T-helper 17 cell (primary cell): ENCODE data around the gene CDC42BPB. TPM values are rescaled to one million over a fixed set of nuclear protein-coding genes. Genes with fewer than 3 reads are reported as not detected.

Source experiments
- ATAC-seq: fragments of 150-1000 bp; cut with Tn5 transposase; 2 replicates; pipeline ENCODE4 v1.10.0; 2021; ENCODE audit warnings: mild to moderate bottlenecking, moderate library complexity
- DNase-seq, 3 donors: peaks; one replicate each; pipeline versions ENCODE4 v3.0.0 to v3.0.0-alpha.2; 2020 to 2021
- H3K9me3 ChIP-seq: one replicate; pipeline ENCODE4 v1.7.0; 2013; ENCODE audit warnings: low read length, mild to moderate bottlenecking; ENCODE audit not compliant: control insufficient read depth, poor library complexity, severe bottlenecking
- H3K27ac Mint-ChIP-seq: one replicate; pipeline ENCODE4 v1.8.0; 2022; ENCODE audit warnings: mild to moderate bottlenecking, moderate library complexity, mixed read lengths
- H3K27me3 Mint-ChIP-seq: one replicate; pipeline ENCODE4 v1.8.0; 2022; ENCODE audit warnings: mixed read lengths
- H3K36me3 Mint-ChIP-seq: one replicate; pipeline ENCODE4 v1.8.0; 2022; ENCODE audit warnings: low read depth, mixed read lengths
- H3K4me1 Mint-ChIP-seq: one replicate; pipeline ENCODE4 v1.8.0; 2022; ENCODE audit warnings: mild to moderate bottlenecking, mixed read lengths
- H3K4me3 Mint-ChIP-seq: one replicate; pipeline ENCODE4 v1.8.0; 2022; ENCODE audit warnings: mild to moderate bottlenecking, moderate library complexity, mixed read lengths
- total RNA-seq, 4 donors: library from RNA in 2 of 4; stranded (reverse) in 2 of 4; gene quantifications; one replicate each; pipeline ENCODE4 v1.2.3 and lab custom pipeline; 2022 to 2026

Gene CDC42BPB
- total RNA-seq, result 10 to 100 TPM; 11.6 to 16.3 TPM
- 47.4 to 50.5 reads per million in 2 donors for total RNA-seq (lab: John Stamatoyannopoulos, UW)

GRCh38 chr14:103057372-103058163 is at the start of gene CDC42BPB:
Gene CDC42BPB (minus strand): TSS chr14:103057549. CDS start chr14:103057173, 376 bp downstream.
- Mint-ChIP-seq H3K4me1 (peaks cover 17% of the 10 kb centered on the region), H3K4me3 (peak within 1 kb of the TSS; percentile 87), H3K27ac (peak within 1 kb of the TSS; percentile 49), H3K27me3 (no peaks in the 10 kb centered on the region), H3K36me3 (no peaks in the 10 kb centered on the region)
- DNase-seq (peak; percentile 57 to 77 (median 73)), ATAC-seq (peak; percentile 92)
- no peaks in the 10 kb centered on the region for H3K9me3 ChIP-seq

GRCh38 chr14:103105580-103106150 is 48.3 kb upstream of the CDC42BPB start:
- Mint-ChIP-seq H3K4me1 (peaks cover 9% of the 10 kb centered on the region), H3K27me3 (peaks cover 40% of the 10 kb centered on the region), H3K27ac (no peak overlapping the region), H3K4me3 (peak overlapping the region; percentile 45), H3K36me3 (peaks cover 8% of the 10 kb centered on the region)
- ATAC-seq (no peak), DNase-seq (no peak)
- H3K9me3 ChIP-seq, result no peaks in the 10 kb centered on the region

GRCh38 chr14:103104654-103105452 is 47.5 kb upstream of the CDC42BPB start:
- H3K9me3 ChIP-seq, result no peaks in the 10 kb centered on the region
- Mint-ChIP-seq H3K27me3 (peaks cover 41% of the 10 kb centered on the region), H3K27ac (no peak overlapping the region), H3K36me3 (peaks cover 8% of the 10 kb centered on the region), H3K4me1 (peaks cover 9% of the 10 kb centered on the region), H3K4me3 (peak overlapping the region; percentile 45)
- ATAC-seq (peak; percentile 93), DNase-seq (peak; percentile 66 to 76 (median 75))

- H3K27me3 Mint-ChIP-seq, result peaks cover 41% of the 10 kb centered on the region
- peaks cover 9% of the 10 kb centered on the region for H3K4me1 Mint-ChIP-seq
- ATAC-seq, result no peak
- no peak overlapping the region for H3K27ac Mint-ChIP-seq
- H3K4me3 Mint-ChIP-seq, result no peak overlapping the region
- no peaks in the 10 kb centered on the region for H3K9me3 ChIP-seq
- peaks cover 8% of the 10 kb centered on the region for H3K36me3 Mint-ChIP-seq
- DNase-seq, result no peak
These were observed 47.0 kb upstream of the CDC42BPB start for GRCh38 chr14:103104389-103104653.

- no peak overlapping the region for H3K27ac Mint-ChIP-seq
- H3K4me1 Mint-ChIP-seq, result peaks cover 9% of the 10 kb centered on the region
- ATAC-seq (no peak), DNase-seq (no peak)
- peaks cover 41% of the 10 kb centered on the region for H3K27me3 Mint-ChIP-seq
- no peaks in the 10 kb centered on the region for H3K9me3 ChIP-seq
- peak overlapping the region; percentile 71 for H3K4me3 Mint-ChIP-seq
- peaks cover 8% of the 10 kb centered on the region for H3K36me3 Mint-ChIP-seq
These were observed 46.4 kb upstream of the CDC42BPB start for GRCh38 chr14:103103461-103104388.

GRCh38 chr14:103102689-103103260 is 45.4 kb upstream of the CDC42BPB start:
- Mint-ChIP-seq H3K4me3 (no peak overlapping the region), H3K27me3 (peaks cover 45% of the 10 kb centered on the region), H3K36me3 (peaks cover 8% of the 10 kb centered on the region), H3K4me1 (peaks cover 9% of the 10 kb centered on the region), H3K27ac (no peak overlapping the region)
- ATAC-seq, result no peak
- no peaks in the 10 kb centered on the region for H3K9me3 ChIP-seq
- no peak for DNase-seq

- ATAC-seq, result no peak
- no peaks in the 10 kb centered on the region for H3K9me3 ChIP-seq
- no peak for DNase-seq
- no peak overlapping the region for H3K27ac Mint-ChIP-seq
- peaks cover 52% of the 10 kb centered on the region for H3K27me3 Mint-ChIP-seq
- H3K4me3 Mint-ChIP-seq, result no peak overlapping the region
- H3K36me3 Mint-ChIP-seq, result peaks cover 8% of the 10 kb centered on the region
- H3K4me1 Mint-ChIP-seq, result peaks cover 11% of the 10 kb centered on the region
These were observed 44.8 kb upstream of the CDC42BPB start for GRCh38 chr14:103101963-103102688.

GRCh38 chr14:103101257-103101962 is 44.1 kb upstream of the CDC42BPB start:
- ATAC-seq (no peak), DNase-seq (no peak)
- Mint-ChIP-seq H3K4me3 (no peak overlapping the region), H3K36me3 (peaks cover 8% of the 10 kb centered on the region), H3K27ac (no peak overlapping the region), H3K27me3 (peaks cover 59% of the 10 kb centered on the region), H3K4me1 (peaks cover 11% of the 10 kb centered on the region)
- H3K9me3 ChIP-seq, result no peaks in the 10 kb centered on the region

- no peak overlapping the region for H3K4me3 Mint-ChIP-seq
- peaks cover 53% of the 10 kb centered on the region for H3K27me3 Mint-ChIP-seq
- no peak for ATAC-seq
- peaks cover 8% of the 10 kb centered on the region for H3K36me3 Mint-ChIP-seq
- no peaks in the 10 kb centered on the region for H3K9me3 ChIP-seq
- no peak for DNase-seq
- H3K4me1 Mint-ChIP-seq, result peaks cover 11% of the 10 kb centered on the region
- no peak overlapping the region for H3K27ac Mint-ChIP-seq
These were observed 43.2 kb upstream of the CDC42BPB start for GRCh38 chr14:103100281-103101121.

- Mint-ChIP-seq H3K27ac (no peak overlapping the region), H3K27me3 (peaks cover 46% of the 10 kb centered on the region), H3K4me1 (peaks cover 7% of the 10 kb centered on the region), H3K36me3 (peaks cover 4% of the 10 kb centered on the region), H3K4me3 (no peak overlapping the region)
- DNase-seq, result no peak
- no peaks in the 10 kb centered on the region for H3K9me3 ChIP-seq
- ATAC-seq, result no peak
These were observed 42.5 kb upstream of the CDC42BPB start for GRCh38 chr14:103099733-103100280.
